ENCODE data around the gene RARA. TPM values are rescaled to one million over a fixed set of nuclear protein-coding genes. Genes with fewer than 3 reads are reported as not detected.

RARA gene
- total RNA-seq, 2 experiments from 2014 or later = 65.2 to 65.5 TPM

DNA sequence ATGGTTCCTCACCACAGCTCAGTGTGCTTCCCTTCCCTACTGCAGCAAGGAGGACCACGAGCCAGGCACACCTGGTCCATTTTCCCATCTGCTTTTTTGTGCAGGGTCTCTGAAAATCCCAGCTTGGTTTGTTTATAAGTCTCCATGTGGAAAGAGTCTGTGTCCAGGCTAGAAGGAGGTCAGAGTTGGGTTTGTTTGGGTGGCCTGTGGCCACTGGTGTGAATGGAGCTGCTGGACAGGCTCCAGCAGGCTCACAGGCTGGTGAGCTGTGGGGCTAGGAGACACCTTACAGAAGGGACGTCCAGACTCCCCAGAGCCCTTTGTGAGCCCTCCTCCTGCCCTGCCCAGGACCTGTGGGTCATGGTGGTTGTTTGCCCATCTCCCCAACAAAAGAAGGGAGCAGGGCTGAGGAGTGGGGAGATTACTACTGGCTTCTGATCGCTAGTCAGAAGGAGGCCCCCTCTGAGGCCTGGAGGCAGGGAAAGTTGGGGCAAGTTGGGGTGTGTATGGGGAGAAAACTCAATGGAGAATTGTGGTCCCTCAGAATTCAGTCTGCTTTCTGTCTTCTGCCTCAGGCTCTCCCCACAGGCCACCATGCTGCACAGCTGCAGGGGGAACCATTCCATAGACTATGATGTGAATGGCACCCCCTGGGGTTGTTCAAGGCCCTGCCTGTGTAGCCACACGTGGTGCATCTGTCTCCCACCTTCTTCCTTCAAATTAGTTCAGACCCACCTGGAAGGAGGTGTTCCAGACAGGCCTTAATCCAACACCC lies 4.1 kb downstream of the RARA start:
- POLR2A ChIA-PET = interaction anchor here (0.7 to 12.1 kb wide), 5 partner anchors 11 to 28 kb away, joined by 3 to 129 read pairs (median 3); no protein-coding TSS in a partner anchor
- Mint-ChIP-seq H3K36me3 (ENCODE audit: low read depth) (peaks cover 2% of the 10 kb centered on the region), H3K27ac (no peak overlapping the region), H3K4me3 (no peak overlapping the region), H3K27me3 (no peaks in the 10 kb centered on the region), H3K9me3 (no peaks in the 10 kb centered on the region), H3K4me1 (peaks cover 79% of the 10 kb centered on the region)
- CTCF ChIA-PET = interaction anchor here (0.9 kb wide), 1 partner anchor 11 kb away, joined by 3 read pairs; no protein-coding TSS in a partner anchor
- DNase-seq = no peak

- Mint-ChIP-seq H3K27me3 (no peaks in the 10 kb centered on the region), H3K4me1 (peaks cover 80% of the 10 kb centered on the region), H3K27ac (peak overlapping the region; percentile 37), H3K9me3 (no peaks in the 10 kb centered on the region), H3K4me3 (no peak overlapping the region), H3K36me3 (ENCODE audit: low read depth) (peaks cover 7% of the 10 kb centered on the region)
- POLR2A ChIA-PET = interaction anchor here (0.7 to 12.1 kb wide), 5 partner anchors 15 to 95 kb away, joined by 3 to 129 read pairs (median 7); partner anchors contain the start of gene WIPF2
- CTCF ChIA-PET = interaction anchor here (1.0 to 6.1 kb wide), 4 partner anchors 9 to 27 kb away, joined by 3 to 62 read pairs (median 6); no protein-coding TSS in a partner anchor
- no peak for DNase-seq
These were observed 4.9 kb downstream of the RARA start for GRCh38 chr17:40313668-40314583.

GRCh38 chr17:40314584-40314956 lies 5.6 kb downstream of the RARA start:
- POLR2A ChIA-PET = interaction anchor here (0.7 to 12.1 kb wide), 5 partner anchors 11 to 96 kb away, joined by 3 to 129 read pairs (median 7); partner anchors contain the start of gene WIPF2
- Mint-ChIP-seq H3K36me3 (ENCODE audit: low read depth) (peaks cover 12% of the 10 kb centered on the region), H3K4me1 (peaks cover 79% of the 10 kb centered on the region), H3K9me3 (no peaks in the 10 kb centered on the region), H3K4me3 (no peak overlapping the region), H3K27me3 (no peaks in the 10 kb centered on the region), H3K27ac (peak overlapping the region; percentile 37)
- DNase-seq = peak; percentile 85
- CTCF ChIA-PET = interaction anchor here (1.0 to 6.1 kb wide), 5 partner anchors 9 to 26 kb away, joined by 3 to 62 read pairs (median 6); no protein-coding TSS in a partner anchor

- Mint-ChIP-seq H3K36me3 (ENCODE audit: low read depth) (peaks cover 17% of the 10 kb centered on the region), H3K27me3 (no peaks in the 10 kb centered on the region), H3K9me3 (no peaks in the 10 kb centered on the region), H3K4me1 (peaks cover 79% of the 10 kb centered on the region), H3K4me3 (no peak overlapping the region), H3K27ac (peak overlapping the region; percentile 61)
- POLR2A ChIA-PET = interaction anchor here (0.6 to 12.1 kb wide), 8 partner anchors 8 to 175 kb away, joined by 3 to 129 read pairs (median 5); partner anchors contain the start of genes CASC3, CDC6 and WIPF2
- no peak for DNase-seq
- CTCF ChIA-PET = interaction anchor here (0.6 to 6.1 kb wide), 9 partner anchors 10 to 420 kb away, joined by 3 to 62 read pairs (median 6); no protein-coding TSS in a partner anchor
These were observed 6.2 kb downstream of the RARA start for GRCh38 chr17:40315206-40315605.

GRCh38 chr17:40315678-40316570 lies 6.9 kb downstream of the RARA start:
- ChIA-PET POLR2A (interaction anchor here (0.6 to 12.1 kb wide), 8 partner anchors 9 to 176 kb away, joined by 3 to 129 read pairs (median 6); partner anchors contain the start of genes CASC3 and CDC6), CTCF (interaction anchor here (0.6 to 6.1 kb wide), 9 partner anchors 10 to 420 kb away, joined by 3 to 62 read pairs (median 8); no protein-coding TSS in a partner anchor)
- no peak overlapping the region for H3K4me3 Mint-ChIP-seq
- peak overlapping the region; percentile 61 for H3K27ac Mint-ChIP-seq
- no peaks in the 10 kb centered on the region for H3K27me3 Mint-ChIP-seq
- no peaks in the 10 kb centered on the region for H3K9me3 Mint-ChIP-seq
- peaks cover 80% of the 10 kb centered on the region for H3K4me1 Mint-ChIP-seq
- no peak for DNase-seq
- H3K36me3 Mint-ChIP-seq (ENCODE audit: low read depth) = peaks cover 23% of the 10 kb centered on the region

- POLR2A ChIA-PET = interaction anchor here (0.9 to 12.1 kb wide), 8 partner anchors 10 to 29 kb away, joined by 3 to 129 read pairs (median 6); partner anchors contain the start of gene CDC6
- no peak overlapping the region for H3K27ac Mint-ChIP-seq
- no peaks in the 10 kb centered on the region for H3K27me3 Mint-ChIP-seq
- H3K4me1 Mint-ChIP-seq = peaks cover 79% of the 10 kb centered on the region
- CTCF ChIA-PET = interaction anchor here (0.8 to 6.1 kb wide), 17 partner anchors 10 to 244 kb away, joined by 3 to 62 read pairs (median 6); partner anchors contain the start of gene WIPF2
- no peaks in the 10 kb centered on the region for H3K9me3 Mint-ChIP-seq
- DNase-seq = no peak
- H3K36me3 Mint-ChIP-seq (ENCODE audit: low read depth) = peaks cover 30% of the 10 kb centered on the region
- H3K4me3 Mint-ChIP-seq = peak overlapping the region; percentile 90
These were observed 7.8 kb downstream of the RARA start for GRCh38 chr17:40316571-40317344.

GRCh38 chr17:40317345-40317873 lies 8.4 kb downstream of the RARA start:
- Mint-ChIP-seq H3K27me3 (no peaks in the 10 kb centered on the region), H3K27ac (peak overlapping the region; percentile 87), H3K4me1 (peaks cover 77% of the 10 kb centered on the region), H3K9me3 (no peaks in the 10 kb centered on the region), H3K36me3 (ENCODE audit: low read depth) (peaks cover 37% of the 10 kb centered on the region), H3K4me3 (peak overlapping the region; percentile 90)
- peak; percentile 60 for DNase-seq
- CTCF ChIA-PET = interaction anchor here (0.8 to 6.1 kb wide), 16 partner anchors 10 to 243 kb away, joined by 3 to 62 read pairs (median 6); partner anchors contain the start of gene WIPF2
- POLR2A ChIA-PET = interaction anchor here (0.9 to 12.1 kb wide), 7 partner anchors 10 to 29 kb away, joined by 3 to 129 read pairs (median 6); partner anchors contain the start of gene CDC6

DNA sequence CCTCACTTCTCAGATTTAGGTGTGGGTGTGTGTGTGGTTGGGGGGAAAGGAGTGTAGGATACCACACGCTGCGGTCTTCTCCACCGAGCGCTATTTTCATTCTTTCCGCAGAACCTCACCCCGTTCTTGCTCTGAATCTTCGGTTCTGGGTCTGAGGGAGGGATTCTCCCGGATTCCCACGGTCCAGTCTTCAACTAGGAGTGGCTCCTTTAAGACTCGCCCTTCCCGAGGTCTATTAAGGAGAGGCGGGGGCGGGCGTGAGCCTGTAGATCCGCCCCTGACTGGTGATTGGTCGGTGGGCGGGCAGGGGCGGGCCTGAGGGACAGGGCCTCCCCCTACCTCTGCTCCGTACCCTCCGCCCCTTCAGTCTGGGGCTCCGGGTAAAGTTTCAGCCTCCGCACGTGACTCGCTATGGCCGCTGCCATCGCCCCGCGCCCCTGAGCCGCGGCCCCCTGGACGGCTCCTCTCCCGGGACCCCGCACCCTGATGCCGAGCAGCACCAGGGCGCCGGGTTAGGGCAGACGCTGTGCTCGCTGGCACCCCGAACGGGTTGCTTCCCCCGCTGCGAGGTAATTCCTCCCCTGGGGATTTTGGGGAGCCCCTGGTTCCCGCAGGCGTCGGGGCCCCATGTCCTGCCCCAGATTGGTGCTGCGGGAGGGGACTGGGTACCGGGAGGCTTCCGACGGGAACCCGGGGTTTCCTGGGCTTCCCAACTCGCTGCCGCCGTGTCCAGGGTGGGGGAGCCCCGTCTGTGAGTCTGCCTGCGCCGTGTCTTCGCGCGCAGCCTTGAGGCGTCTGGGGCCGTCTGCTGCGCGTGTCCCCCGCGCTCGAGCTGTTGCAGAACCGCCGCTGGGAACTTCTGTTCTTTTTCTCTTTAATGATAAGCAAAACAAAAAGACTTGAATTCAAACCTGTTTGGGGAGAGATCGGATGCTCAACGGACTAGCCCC lies 9.2 kb downstream of the RARA start:
- peaks cover 76% of the 10 kb centered on the region for H3K4me1 Mint-ChIP-seq
- ChIA-PET POLR2A (interaction anchor here (0.8 to 12.1 kb wide), 12 partner anchors 11 to 37 kb away, joined by 3 to 129 read pairs (median 6); partner anchors contain the start of genes CDC6 and RARA), CTCF (interaction anchor here (0.8 to 6.1 kb wide), 15 partner anchors 9 to 243 kb away, joined by 3 to 62 read pairs (median 6); partner anchors contain the start of gene WIPF2)
- no peaks in the 10 kb centered on the region for H3K9me3 Mint-ChIP-seq
- peak; percentile 94 for DNase-seq
- peak overlapping the region; percentile 93 for H3K27ac Mint-ChIP-seq
- H3K4me3 Mint-ChIP-seq = peak overlapping the region; percentile 90
- H3K27me3 Mint-ChIP-seq = no peaks in the 10 kb centered on the region
- H3K36me3 Mint-ChIP-seq (ENCODE audit: low read depth) = peaks cover 38% of the 10 kb centered on the region

- peak overlapping the region; percentile 90 for H3K4me3 Mint-ChIP-seq
- POLR2A ChIA-PET = interaction anchor here (0.8 to 12.1 kb wide), 8 partner anchors 10 to 36 kb away, joined by 3 to 129 read pairs (median 7); partner anchors contain the start of genes CDC6 and RARA
- peak overlapping the region; percentile 93 for H3K27ac Mint-ChIP-seq
- H3K27me3 Mint-ChIP-seq = no peaks in the 10 kb centered on the region
- peaks cover 38% of the 10 kb centered on the region for H3K36me3 Mint-ChIP-seq (ENCODE audit: low read depth)
- peaks cover 76% of the 10 kb centered on the region for H3K4me1 Mint-ChIP-seq
- CTCF ChIA-PET = interaction anchor here (0.8 to 6.1 kb wide), 7 partner anchors 8 to 100 kb away, joined by 3 to 62 read pairs (median 6); partner anchors contain the start of gene WIPF2
- H3K9me3 Mint-ChIP-seq = no peaks in the 10 kb centered on the region
- peak; percentile 32 for DNase-seq
These were observed 9.9 kb downstream of the RARA start for GRCh38 chr17:40318830-40319391.

Measured in activated CD4-positive, alpha-beta memory T cell treated with anti-CD3 and anti-CD28 coated beads, Interleukin-2, amount 10 ng/mL, durations not matched to agents 7 days and 5 days (primary cell).